HG03558 (cell line): ENCODE results near the gene EVA1A.

Source experiments
- ATAC-seq: cut with Tn5 transposase; IDR thresholded peaks from one replicate; pipeline ENCODE4 v1.9.1; 2021; ENCODE audit warnings: moderate number of reproducible peaks; ENCODE audit not compliant: unreplicated experiment; ENCODE audit errors: extremely low read depth

EVA1A gene

DNA sequence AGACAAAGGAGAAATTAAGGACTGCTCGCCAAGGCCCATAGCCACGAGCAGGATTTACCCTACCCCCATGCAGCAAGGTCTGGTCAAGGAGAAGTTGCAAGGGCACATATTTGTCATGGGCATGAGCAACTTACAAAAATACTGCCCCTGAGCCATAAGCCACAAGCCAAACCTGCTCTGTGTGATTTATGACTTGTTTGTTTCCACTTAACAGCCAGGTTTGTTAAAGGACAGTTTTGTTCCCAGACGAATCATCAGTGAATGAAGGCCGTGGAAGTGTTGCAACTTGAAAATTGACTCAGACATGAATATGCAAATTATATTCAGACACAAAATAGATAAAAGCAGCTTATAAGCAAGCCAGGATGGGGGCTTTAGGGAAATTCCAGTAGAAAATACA, 31.3 kb upstream of the EVA1A start:
- ATAC-seq: no peak

DNA sequence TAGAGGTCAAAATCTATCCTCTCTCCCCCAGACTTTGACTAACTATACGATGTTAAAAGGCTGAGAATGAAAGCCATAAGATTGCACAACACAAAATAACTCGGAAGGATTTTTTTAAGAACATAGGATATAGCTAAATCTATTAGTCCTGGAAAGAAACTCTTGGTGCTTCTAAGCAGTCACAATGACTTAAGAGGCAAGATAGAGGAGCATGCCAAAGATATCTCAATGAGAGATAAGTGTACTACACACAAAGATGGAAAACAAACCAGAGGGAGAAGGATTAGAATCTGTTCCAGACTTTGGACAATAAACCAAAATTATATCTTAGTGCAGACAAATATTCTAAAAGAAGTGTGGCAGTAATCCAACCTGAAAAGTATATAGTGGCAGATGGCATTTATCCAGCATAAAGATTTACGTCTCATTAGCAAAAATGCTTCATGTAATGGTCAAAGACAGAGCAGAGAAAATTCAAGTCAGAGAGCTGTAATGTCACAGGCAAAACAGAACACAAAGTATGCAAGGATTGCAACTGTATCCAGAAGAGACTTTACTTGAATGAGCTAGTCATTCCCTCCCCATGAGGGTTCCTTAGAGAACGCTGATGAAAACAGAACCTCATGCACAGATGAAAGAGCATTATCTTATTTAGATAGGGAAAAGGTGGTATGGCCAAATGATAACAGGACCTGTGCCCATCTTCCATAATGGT, 28.8 kb upstream of the EVA1A start:
- no peak for ATAC-seq

DNA sequence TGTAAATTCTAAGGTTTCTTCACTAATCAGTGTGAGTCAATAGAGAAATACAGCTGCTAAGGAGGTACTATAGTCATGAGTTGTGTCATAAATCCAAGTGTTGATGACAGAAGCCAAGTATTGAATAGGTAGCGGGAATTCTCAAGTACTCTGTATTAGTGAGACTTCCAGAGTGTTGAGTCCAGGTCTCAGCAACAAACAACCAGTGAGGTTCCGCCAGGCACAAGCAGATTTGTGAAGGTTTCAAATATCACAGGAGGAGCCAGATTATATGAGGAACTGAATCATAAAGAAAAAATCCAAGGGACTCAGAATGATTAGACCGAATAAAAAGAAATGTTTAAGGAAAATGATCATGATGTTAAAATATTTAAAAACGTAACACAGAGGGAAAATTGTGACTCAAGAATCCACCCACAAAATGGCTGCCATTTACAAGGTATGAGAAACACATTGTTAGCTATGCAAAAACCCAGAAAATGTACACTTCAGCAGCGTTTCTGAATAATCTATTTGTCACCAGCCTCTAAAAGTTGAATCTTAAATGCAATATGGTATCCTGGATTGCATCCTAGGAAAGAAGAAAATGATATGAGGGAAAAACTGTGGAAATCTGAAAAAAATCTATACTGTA, 27.3 kb upstream of the EVA1A start:
- ATAC-seq: no peak

DNA sequence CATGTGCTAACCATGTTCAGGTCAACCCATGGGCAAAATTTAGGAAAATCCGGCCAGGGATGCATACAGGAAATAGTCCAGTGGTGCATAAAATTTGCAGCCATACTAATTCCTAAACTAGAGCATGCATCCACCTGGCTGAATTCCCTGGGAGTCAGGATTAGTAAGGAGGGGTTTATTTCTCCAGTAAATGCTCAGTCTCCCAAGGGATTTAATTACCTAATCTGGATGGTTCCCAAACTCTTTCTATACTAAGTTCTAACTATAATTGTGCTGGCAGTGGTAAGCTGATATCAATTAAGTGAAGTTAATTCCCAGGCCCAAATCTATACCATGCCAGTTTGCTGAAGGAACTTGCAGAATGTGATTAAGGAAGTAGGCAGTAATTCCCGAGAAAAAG, 26.2 kb upstream of the EVA1A start:
- no peak for ATAC-seq

DNA sequence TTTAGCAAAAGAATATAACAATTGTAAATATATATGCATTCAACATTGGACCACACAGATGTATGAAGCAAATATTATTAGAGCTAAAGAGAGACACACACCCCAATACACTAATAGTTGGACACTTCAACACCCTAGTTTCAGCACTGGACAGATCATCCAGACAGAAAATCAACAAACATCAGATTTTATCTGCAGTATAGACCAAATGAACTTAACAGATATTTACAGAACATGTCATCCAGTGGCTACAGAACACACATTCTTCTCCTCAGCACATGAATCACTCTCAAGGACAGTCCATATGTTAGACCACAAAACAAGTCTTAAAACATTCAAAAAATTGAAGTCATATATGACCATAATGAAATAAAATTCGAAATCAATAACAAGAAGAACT, 22.1 kb upstream of the EVA1A start:
- no peak for ATAC-seq

DNA sequence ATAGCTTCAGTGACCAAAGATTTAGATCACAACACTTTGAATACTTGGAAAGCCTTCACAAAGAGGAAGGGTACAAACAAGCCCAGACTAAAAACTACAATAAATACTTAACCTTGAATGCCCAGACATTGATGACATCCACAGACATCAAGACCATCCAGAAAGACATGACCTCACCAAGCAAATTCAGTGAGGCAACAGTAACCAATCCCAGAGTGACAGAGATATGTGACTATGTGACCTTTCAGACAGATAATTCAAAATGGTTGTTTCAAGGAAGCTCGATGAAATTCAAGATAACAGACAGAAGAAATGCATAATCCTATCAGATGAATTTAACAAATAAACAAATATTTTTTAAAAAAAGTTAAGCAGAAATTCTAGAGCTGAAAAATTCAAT, 19.9 kb upstream of the EVA1A start:
- ATAC-seq: no peak

DNA sequence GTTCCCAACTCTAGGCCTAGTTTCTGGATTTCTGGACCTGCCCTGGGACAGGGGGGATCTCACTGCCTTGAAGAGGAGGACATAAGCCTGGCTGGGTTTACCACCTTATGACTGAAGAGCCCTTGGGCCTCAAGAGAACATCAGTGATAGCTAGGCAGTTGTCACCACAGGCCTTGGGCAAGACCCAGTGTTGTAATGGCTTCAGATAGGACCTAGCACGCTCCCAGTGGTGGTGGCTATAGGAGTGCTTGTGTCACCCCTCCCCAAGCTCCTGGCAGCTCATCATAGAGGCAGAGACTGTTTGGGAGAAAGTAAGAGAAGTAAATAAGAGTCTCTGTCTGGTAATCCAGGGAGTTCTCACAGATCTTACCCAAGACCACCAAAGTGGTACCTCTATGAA, 19.4 kb upstream of the EVA1A start:
- ATAC-seq: no peak

DNA sequence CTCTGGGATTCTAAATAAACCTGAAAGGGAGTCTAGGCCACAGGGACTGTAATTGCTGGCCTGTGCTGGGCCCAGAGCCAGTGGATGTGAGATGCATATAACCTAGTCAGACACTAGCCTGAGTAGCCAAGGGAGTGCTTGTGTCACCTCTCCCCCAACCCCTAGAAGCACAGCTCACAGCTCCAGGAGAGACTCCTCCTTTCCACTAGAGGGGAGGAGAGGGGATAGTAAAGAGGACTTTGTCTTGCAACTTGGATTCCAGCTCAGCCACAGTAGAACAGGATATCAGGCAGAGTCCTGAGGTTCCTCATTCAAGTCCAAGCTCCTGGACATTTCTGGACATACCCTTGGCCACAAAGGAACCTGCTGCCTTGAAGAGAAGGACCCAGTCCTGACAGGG, 18.4 kb upstream of the EVA1A start:
- no peak for ATAC-seq

DNA sequence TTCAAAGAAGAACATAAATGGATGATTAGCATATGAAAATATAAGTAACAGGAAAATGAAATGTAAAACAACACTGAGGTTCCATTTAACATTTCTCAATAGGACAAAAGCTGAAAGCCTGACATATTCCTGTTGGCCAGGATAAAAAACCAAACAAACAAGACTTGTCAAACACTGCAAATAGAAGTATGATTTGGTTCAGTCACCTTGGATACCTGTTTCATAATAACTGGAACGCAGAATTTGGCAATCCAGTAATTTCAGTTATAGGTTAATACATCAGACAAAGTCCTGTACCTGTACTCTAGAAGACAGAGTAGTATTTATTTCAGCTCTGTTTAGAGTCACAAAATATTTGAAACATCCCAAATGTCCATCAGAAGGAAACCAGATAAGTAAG, 16.5 kb upstream of the EVA1A start:
- no peak for ATAC-seq

DNA sequence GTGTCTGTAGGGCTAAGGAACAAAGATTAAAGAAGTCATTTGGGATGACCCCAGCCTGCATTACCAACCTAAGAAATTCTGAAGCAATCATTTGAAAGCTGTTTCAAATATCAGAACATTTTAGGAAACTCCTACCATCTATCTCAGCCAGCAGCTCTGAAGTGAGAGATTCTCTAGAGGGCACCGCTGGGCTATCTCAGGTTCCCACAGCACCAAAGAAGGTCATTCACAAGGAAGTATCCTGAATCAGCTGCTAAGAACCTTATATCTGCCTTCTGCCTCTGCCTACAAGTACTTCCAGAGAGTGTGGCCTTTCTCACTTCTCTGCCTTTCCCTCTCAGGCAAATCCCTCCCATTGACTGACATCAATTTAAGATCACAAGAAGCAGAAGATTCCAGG, 13.4 kb upstream of the EVA1A start:
- ATAC-seq: no peak

DNA sequence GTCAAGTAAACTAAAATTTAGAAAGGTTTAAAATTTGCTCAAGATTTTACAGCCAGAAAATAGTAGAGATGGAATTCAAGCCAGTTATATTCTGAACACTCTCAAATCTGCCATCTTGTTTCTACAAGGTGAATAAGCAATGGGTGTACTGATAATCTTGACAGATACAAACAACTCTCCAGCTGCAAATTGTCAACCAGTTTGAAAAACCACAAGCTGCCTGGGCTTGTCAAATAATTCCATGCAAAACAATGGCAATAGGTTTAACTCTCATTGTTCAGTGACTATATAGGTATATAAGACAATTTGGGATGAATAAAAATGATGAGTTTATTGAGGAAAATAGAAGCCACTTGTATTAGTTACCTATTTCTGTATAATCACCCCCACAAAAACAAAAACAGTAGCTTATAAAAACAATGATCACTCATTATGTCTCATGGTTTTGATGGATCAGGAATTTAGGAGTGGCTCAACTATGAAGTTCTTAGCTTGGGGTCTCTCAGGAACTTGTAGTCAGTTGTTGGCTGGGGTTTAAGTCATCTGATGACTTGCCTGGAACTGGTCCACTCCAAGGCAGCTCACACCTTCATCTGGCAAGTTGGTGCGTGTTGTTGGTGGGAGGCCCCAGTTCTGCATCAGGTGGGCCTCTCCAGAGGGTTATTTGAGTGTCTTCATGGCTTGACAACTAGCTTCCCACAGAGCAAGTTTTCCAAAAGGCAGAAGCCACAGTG, 12.6 kb upstream of the EVA1A start:
- ATAC-seq: no peak

DNA sequence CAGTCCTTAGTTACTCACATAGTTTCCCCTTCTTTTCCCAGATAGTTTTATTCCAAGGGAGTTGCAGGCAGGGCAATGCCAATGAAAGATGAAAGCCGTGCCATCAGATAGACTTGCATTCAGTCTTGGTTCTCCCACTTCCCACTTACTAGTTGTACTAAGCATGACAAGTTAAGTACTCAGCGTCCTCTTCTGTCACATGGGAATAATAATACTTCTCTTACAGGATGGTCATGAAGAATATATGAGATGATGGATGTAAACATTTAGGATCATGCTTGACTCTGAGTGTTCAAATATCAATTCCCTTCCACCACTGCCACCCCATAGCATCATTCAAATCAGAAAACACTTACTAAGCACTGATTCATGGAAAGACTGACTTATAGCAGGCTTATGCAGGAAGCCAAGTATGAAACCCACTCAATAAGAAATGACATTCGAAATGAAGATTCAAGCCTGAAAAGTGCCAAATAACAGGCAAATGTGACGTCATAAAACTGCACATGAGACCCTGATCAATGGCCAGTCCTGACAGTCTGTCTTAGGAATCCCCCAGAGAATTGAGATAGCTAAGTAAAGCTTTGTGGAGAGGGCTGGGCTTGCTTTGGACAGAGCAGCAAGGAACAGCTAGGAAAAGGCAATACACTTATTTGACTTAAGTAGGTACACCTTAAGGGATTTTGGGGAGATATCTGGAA, 11.1 kb upstream of the EVA1A start:
- no peak for ATAC-seq

DNA sequence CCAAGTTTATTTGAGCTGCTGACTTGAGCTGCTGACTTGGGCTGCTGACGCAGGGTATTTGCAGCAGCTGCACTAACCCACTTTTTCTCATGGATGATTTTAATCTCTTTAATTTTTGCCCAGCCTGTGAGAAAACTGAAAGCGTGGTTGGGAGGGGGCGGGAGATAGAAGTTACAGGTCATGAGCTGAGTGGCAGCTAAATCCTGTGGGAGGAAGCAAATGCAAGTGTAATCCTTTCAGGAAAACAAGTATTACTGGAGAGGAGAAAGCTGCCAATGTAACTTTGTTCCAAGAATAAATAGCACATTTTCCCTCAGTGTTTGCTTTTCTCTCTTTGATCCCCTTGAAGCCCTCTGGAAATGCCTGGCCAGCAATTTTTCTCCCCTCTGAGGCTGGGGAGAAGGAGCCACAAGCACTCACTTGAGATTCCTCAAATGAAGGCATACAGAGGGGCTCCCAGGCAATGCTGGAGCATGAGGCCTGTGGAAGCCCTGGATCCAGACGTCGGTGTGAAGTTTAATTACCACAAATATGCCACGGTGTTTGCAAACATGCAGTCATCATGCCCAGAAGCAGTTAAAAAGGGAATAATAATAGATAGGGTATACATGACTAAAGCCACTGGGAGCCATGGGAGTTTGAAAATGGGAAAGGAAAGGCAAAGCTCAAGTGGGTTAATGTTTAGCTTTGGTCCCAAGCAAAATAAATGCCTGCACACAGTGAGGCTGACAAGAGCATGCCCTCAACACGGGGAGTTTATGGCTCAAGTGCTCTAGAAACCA, 10.4 kb upstream of the EVA1A start:
- ATAC-seq: no peak

DNA sequence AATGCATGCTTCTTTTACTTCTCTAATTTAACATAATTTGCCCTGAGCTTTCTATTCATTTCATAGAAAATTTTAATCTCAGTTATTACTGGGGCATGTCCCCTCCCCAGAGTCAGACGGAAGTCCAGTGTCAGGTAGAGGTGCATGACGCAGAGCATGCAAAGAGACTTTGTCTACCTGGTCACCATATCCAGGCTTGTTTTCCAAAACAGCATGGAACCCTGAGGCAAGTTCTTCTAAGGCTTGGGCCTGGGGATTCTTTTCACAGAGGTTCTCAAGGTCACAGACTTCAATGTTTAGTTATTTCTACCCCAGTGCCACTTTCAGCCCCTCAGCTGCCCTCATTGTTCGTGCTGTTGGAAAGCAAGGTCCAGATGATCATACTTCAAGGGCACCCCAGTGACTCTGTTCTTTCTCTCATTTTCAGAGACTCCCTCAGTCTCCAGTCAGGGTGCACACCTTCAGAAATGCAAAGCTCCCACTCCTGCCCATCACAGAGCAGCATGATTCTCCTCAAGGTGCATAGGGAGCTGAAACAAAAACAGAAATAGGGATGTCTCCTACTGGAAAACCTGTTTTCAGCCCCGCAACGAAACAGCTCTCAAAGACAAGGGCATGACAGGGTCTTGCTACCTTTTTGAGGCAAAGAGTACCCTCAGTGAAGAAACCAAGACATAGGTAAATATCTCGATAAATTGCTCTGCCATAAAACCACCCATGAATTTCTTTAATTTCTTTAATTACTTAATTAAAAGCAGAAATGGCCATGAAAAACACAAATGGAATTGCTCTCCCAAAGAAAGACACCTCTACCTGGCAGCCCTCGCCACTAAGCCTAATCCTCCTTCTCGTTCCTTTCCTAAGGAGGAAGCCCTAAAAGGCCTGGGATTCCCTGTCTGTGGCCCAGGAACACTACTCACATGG, 9.5 kb upstream of the EVA1A start:
- no peak for ATAC-seq

DNA sequence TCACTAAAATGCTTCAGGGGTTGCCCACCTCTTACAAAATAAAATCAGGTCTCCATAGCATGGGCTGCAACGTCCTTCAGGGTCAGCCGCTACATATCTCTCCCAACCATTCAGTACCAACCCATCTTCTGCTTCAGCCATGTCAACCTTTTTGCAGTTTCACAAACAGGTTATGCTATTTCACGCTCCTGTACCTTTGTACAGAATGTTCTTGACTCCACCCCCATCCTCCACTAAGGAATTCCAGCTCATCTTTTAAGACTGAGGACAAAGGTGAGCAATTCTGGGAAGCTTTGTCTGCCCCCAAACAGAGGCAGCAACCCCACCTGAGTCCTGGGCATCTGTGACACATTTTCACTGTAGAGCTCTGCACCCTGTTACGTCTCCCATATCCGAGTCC, 8.8 kb upstream of the EVA1A start:
- no peak for ATAC-seq

DNA sequence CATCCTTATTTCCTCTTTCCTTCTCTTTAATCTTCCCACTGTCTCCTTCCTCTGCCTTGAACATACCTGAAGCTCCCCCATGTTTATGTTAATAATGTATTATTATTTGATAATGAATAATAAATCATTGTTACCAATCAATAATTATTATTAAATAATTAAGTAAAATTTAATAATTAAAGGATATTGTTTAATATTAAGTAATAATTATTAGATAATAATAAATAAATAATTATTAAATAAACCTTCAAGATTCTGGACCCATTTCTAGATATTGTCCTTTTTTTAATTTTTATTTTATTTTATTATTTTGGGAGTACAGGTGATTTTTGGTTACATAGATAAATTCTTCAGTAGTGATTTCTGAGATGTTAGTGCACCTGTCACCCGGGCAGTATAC, 7.4 kb upstream of the EVA1A start:
- ATAC-seq: no peak

DNA sequence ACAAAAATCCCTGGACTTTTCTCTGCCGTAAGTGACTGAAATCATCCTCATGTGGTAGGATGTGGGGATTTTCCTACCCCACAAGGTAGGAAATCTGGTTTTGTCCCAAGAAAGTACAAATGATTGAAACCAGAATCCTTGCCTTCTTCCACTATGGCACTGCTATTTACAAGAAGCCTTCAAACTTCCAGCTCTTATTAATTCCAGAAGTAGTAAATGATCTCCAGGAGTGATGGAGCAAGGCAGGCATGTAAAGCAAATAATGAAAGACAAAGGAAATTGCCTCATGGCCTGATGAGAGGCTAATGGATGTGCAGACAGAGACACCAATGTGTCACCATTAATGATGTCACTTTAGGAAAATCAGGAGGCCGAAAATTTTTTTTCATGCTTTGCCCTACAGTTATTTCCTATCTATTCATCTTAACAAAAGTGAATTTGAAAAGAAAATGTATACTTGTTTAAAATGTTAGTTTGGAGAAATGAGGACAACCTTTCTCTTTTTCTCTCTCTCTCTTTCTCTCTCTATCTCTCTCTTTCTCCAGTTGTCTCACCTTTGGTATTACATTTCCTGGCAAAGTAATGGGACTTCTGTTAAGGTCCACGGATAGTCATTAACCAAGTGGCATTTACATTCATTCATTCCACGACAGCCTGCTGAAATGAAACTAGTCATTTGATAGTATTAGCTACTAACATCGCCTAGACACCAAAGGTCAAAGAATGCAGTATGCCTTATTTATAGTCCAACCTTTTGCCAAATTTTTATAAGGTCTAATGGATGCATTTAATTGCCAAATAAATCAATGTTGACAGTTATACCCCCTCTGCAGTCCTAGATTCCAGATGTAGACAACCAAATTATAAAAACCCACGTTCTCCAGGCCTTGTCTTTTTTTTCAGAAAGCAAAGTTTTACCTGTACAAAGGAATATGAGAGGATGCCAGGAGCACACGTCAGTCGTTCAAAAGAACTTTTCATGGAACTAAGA, 5.0 kb upstream of the EVA1A start:
- ATAC-seq: no peak

DNA sequence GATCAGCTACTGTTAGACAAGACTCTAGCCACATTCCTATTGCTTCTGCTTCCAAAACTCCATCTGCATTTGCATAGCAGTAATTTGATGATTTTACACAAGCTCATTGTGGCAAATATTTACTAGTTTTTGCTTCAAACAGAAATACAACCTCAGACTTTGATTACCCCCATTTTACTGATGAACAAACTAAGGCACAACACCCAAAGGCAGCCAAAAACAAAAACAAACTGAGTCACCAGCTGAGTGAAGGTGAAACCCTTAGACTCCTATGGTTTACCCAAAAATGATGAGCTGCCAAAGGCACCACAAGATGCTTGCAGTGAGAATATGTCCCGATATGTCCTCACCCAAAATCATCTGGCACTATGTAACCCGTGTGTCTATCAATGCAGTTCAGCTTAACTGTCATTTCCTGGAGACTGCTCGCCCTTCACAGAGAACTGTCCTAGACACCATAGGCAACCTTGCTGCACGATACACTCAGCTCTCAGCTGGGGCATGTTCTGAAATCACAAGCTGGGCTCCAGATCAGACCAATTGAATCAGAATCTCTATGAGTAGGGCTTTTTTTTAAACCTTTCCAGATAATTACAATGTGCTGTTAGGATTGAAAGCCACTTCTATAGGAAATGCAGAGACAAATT, 4.1 kb upstream of the EVA1A start:
- no peak for ATAC-seq
